Uterine smooth muscle cell (primary cell): ENCODE data around the gene NR2C2AP. TPM values are rescaled to one million over a fixed set of nuclear protein-coding genes. Genes with fewer than 3 reads are reported as not detected.

ENCODE experiments used
- total RNA-seq: library from RNA; depleted of rRNA; stranded (reverse); fragments of >200 nt; gene quantifications from 2 replicates; pipeline ENCODE4 v1.2.3, GENCODE V29; 2014

The NR2C2AP gene, protein sequence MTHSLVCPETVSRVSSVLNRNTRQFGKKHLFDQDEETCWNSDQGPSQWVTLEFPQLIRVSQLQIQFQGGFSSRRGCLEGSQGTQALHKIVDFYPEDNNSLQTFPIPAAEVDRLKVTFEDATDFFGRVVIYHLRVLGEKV
- total RNA-seq, result 8.6 and 20.6 TPM in 2 replicates

DNA sequence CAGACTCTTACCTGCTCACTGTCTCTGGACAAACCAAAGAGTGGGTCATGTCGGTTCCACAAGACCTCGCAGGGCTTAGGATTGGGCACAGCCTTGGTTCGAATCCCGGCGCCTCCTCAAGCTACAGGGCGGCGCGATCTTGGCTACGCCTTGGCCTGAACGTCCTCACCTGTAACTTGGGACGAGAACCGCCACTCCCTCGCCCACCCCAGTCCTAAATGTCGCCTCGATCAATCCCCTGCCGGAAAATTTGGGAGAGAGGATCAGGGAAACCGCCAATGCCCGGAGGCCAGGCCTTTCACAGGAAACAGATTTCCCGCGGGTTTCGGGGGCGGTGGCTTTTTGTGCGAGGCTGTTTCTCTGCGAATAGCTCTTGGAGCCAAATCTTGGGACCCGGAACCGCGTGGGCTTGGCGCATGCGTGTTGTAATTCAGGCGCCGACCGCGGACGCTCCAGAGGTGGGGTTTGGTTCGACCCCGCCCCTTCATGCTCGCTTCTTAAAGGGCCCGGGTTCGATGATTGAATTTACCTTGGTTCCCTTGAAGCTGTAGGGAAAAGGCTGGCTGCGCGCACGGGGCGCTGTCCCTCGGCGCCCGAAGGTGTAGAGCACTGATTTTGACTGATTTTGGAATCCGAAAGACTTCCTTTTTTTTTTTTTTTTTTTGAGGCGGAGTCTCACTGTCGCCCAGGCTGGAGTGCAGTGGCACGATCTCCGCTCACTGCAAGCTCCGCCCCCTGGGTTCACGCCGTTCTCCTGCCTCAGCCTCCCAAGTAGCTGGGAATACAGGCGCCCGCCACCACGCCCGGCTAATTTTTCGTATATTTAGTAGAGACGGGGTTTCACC is at the start of gene NR2C2AP:
Gene NR2C2AP, minus strand, starts transcription at position 403 of the 845 bp plus-strand sequence. Its CDS starts 354 bp downstream, at position 49.

DNA sequence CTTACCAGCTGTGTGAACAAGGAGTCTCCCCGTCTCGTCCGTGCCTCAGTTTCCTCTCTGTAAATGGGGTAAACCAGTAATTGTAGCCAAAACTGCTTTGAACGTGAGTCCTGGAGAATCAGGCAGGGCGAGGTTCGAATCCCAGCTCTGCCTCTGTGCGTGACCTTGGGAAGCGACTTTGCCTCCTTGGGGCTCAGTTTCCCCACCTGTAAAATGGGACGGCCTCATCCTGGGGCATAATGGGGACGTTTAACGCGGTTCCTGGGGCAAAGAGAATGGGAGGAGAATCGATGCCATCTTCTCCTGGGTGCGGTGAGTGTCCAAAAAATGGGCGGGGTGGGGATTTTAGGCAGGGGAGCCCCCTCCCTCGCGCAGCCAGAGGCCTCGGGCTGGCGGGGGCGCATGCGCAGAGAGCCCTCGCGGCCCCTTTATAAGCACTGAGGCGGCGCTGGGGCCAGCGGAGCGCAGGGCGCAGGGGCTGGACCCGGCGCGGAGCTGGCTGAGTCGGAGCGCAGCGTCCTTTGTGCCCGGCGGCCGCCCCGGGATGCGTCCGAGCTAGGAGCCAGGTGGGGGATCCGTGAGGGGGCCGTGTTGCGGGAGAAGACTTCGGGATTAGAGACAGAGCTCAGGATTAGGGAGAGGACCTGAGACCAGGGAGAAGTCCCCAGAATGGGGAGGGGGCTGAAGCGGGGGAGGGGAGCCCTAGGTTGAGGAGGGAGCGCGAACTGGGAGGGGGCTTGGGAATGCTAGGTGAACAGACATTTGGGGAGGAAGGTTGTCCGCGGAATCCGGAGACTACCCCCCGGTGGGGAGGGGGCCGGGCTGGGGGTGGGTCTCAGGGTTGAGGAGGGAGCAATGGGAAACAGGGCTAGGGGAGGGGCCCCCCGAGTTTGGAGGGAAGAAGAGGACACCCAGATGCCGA is 8.5 kb upstream of the NR2C2AP start, which contains the start of gene NCAN:
Gene NCAN, plus strand, starts transcription at position 460 of the 922 bp plus-strand sequence. CDS start 4,996 bp downstream, outside the sequence.

DNA sequence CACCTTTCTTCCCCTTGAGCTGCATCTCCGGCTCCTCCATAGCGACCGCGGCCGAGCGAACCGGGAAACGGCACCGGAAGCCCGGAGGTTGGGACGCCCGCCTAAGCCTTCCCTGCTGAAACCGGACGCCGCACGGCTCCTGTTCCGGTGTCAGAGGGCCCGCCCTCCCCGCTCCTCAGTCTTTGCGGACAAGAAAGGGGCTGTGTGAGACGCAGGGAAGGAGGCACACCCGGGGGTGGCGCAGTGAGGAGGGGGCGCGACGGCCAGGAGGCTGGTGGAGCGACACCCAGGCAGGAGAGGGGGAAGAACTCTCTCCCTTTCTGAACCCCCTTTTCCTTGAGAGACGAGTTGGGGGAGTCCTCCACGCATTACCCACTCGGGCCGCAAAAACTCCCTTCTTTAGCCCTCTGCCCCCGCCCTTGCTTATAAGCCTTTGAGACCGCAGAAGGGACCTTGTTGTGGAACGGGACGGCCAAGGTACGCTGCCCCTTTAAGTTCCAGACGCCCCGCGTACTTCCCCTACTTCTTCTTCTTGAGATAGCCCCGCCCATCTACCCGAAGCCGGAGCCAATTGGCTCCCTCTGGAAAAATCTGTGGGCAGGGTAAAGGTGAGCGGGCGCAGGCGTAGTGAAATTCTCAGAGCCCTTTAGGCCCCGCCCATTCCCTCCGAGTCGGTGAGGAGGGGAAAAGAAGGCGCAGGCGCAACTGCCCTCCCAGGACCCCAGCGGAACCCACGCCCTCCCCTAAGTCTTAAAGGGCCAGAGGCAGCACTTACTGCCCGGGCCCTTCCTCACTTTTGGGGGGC is 10.9 kb downstream of the NR2C2AP start, which contains the start of the genes BORCS8 and RFXANK:
Gene BORCS8, minus strand, starts transcription at position 75 of the 805 bp plus-strand sequence. Its CDS starts 35 bp downstream, at position 40.
Gene RFXANK, plus strand, starts transcription at position 181 of the 805 bp plus-strand sequence. CDS start 1,689 bp downstream, outside the sequence.

DNA sequence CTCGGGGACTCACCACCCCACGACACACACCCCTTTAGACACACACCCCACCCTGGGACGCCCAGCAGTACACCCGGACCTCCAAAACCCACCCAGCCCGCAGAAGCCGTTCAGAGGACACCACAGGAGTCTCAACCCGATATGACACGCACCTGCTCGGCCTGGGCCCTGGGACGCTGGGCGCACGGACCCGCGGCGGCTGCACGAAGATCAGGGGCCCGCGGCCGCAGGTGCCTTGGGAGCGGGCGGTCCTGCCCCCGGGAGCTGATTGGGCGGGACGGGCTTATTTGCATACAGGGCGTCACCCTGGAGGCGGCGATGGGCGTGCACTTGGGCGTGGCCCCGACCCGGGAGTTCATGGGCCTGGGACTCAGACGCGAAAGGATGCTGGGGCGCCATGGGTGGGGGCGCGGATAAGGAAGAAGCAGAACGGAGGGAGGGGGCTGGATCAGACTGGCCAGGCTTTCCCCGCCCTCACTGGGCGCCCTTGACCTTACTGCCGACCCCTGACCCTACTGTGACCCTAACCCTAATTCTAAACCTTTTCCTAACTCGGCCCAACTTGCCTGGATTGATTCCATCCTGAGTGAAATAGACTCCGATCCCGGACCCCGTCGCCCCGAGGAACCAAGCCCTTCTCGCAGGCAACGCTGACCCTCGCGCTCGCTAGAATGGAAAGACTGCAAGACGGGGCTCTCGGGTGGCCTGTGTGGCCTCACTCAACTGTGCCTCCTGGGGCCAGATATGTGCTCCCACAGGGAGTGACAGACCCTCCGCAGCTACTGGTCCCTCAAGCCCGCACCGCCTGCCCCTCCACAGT is 33.0 kb downstream of the NR2C2AP start, which contains the start of gene MEF2B:
Gene MEF2B, minus strand, starts transcription at position 211 of the 820 bp plus-strand sequence. CDS start 19,528 bp downstream, outside the sequence.

Other genes starting within 250 kb of the NR2C2AP start
- 47.0 and 47.7 TPM in 2 replicates for gene SUGP2, start 169.9 kb downstream of the NR2C2AP start, total RNA-seq
- gene ARMC6, start 169.8 kb downstream of the NR2C2AP start, total RNA-seq, result 41.9 and 63.4 TPM in 2 replicates
- 4.5 and 6.6 TPM in 2 replicates for gene SLC25A42, start 139.4 kb downstream of the NR2C2AP start, total RNA-seq
- gene TMEM161A, start 64.9 kb downstream of the NR2C2AP start, total RNA-seq, result 19.3 and 25.5 TPM in 2 replicates
- gene MEF2B, start 33.2 kb downstream of the NR2C2AP start, total RNA-seq, result not detected in 2 replicates
- gene BORCS8, start 11.3 kb downstream of the NR2C2AP start, total RNA-seq, result 13.0 and 22.6 TPM in 2 replicates
- gene RFXANK, start 11.2 kb downstream of the NR2C2AP start, total RNA-seq, result 43.5 and 50.0 TPM in 2 replicates
- under 0.01 TPM in 1 of 2 replicates, not detected in the other for gene NCAN, start 8.5 kb upstream of the NR2C2AP start, total RNA-seq
- 0.12 and 0.33 TPM in 2 replicates for gene TM6SF2, start 69.9 kb upstream of the NR2C2AP start, total RNA-seq
- 22.2 and 25.5 TPM in 2 replicates for gene SUGP1, start 117.1 kb upstream of the NR2C2AP start, total RNA-seq
- 28.4 and 31.1 TPM in 2 replicates for gene MAU2, start 117.4 kb upstream of the NR2C2AP start, total RNA-seq
- gene GATAD2A, start 202.3 kb upstream of the NR2C2AP start, total RNA-seq, result 50.5 and 76.6 TPM in 2 replicates